Measurements from ENCODE around the gene LDLRAD4.

Gene LDLRAD4

GRCh38 chr18:13572721-13573120 is 354.2 kb downstream of the LDLRAD4 start:
- H3K9me3 ChIP-seq (ENCODE audit: low read depth, low read length) = no peaks in the 10 kb centered on the region
- TF ChIP-seq EZH2 (IDR thresholded peaks at IDR 0.05) = no peak
- TF ChIP-seq POLR2AphosphoS5 (IDR thresholded peaks at IDR 0.05; ENCODE audit: borderline replicate concordance, low read depth, low read length) = no peak
- TF ChIP-seq FOXP2 (optimal IDR thresholded peaks at IDR 0.05; ENCODE audit: control extremely low read depth, extremely low read length, insufficient read depth) = no peak
- no peak overlapping the region for H3K4me3 ChIP-seq
- H3K27ac ChIP-seq = no peak overlapping the region
- DNase-seq (ENCODE audit: low read depth, low spot score) = no peak
- H3K9ac ChIP-seq (ENCODE audit: insufficient read length) = no peak overlapping the region
- H3K36me3 ChIP-seq (ENCODE audit: insufficient read depth, low read length) = no peaks in the 10 kb centered on the region

GRCh38 chr18:13573750-13574149 is 355.2 kb downstream of the LDLRAD4 start:
- no peak overlapping the region for H3K27ac ChIP-seq
- H3K9ac ChIP-seq (ENCODE audit: insufficient read length) = no peak overlapping the region
- no peaks in the 10 kb centered on the region for H3K36me3 ChIP-seq (ENCODE audit: insufficient read depth, low read length)
- no peak for DNase-seq (ENCODE audit: low read depth, low spot score)
- H3K9me3 ChIP-seq (ENCODE audit: low read depth, low read length) = no peaks in the 10 kb centered on the region
- no peak overlapping the region for H3K4me3 ChIP-seq
- no peak for TF ChIP-seq FOXP2 (optimal IDR thresholded peaks at IDR 0.05; ENCODE audit: control extremely low read depth, extremely low read length, insufficient read depth)
- no peak for TF ChIP-seq POLR2AphosphoS5 (IDR thresholded peaks at IDR 0.05; ENCODE audit: borderline replicate concordance, low read depth, low read length)
- no peak for TF ChIP-seq EZH2 (IDR thresholded peaks at IDR 0.05)

GRCh38 chr18:13574355-13574754 is 355.8 kb downstream of the LDLRAD4 start:
- Histone ChIP-seq H3K27ac (no peak overlapping the region), H3K36me3 (ENCODE audit: insufficient read depth, low read length) (no peaks in the 10 kb centered on the region), H3K9me3 (ENCODE audit: low read depth, low read length) (no peaks in the 10 kb centered on the region), H3K9ac (ENCODE audit: insufficient read length) (no peak overlapping the region), H3K4me3 (no peak overlapping the region)
- TF ChIP-seq EZH2 (IDR thresholded peaks at IDR 0.05) = no peak
- no peak for TF ChIP-seq FOXP2 (optimal IDR thresholded peaks at IDR 0.05; ENCODE audit: control extremely low read depth, extremely low read length, insufficient read depth)
- no peak for TF ChIP-seq POLR2AphosphoS5 (IDR thresholded peaks at IDR 0.05; ENCODE audit: borderline replicate concordance, low read depth, low read length)
- DNase-seq (ENCODE audit: low read depth, low spot score) = no peak

GRCh38 chr18:13574761-13575160 is 356.2 kb downstream of the LDLRAD4 start:
- H3K9me3 ChIP-seq (ENCODE audit: low read depth, low read length) = no peaks in the 10 kb centered on the region
- no peaks in the 10 kb centered on the region for H3K36me3 ChIP-seq (ENCODE audit: insufficient read depth, low read length)
- no peak overlapping the region for H3K27ac ChIP-seq
- TF ChIP-seq EZH2 (IDR thresholded peaks at IDR 0.05) (no peak), FOXP2 (optimal IDR thresholded peaks at IDR 0.05; ENCODE audit: control extremely low read depth, extremely low read length, insufficient read depth) (no peak), POLR2AphosphoS5 (IDR thresholded peaks at IDR 0.05; ENCODE audit: borderline replicate concordance, low read depth, low read length) (no peak)
- H3K4me3 ChIP-seq = no peak overlapping the region
- H3K9ac ChIP-seq (ENCODE audit: insufficient read length) = no peak overlapping the region
- no peak for DNase-seq (ENCODE audit: low read depth, low spot score)

GRCh38 chr18:13576598-13576997 is 358.0 kb downstream of the LDLRAD4 start:
- TF ChIP-seq POLR2AphosphoS5 (IDR thresholded peaks at IDR 0.05; ENCODE audit: borderline replicate concordance, low read depth, low read length) (no peak), FOXP2 (optimal IDR thresholded peaks at IDR 0.05; ENCODE audit: control extremely low read depth, extremely low read length, insufficient read depth) (no peak), EZH2 (IDR thresholded peaks at IDR 0.05) (no peak)
- H3K27ac ChIP-seq = no peak overlapping the region
- no peak overlapping the region for H3K9ac ChIP-seq (ENCODE audit: insufficient read length)
- H3K9me3 ChIP-seq (ENCODE audit: low read depth, low read length) = no peaks in the 10 kb centered on the region
- H3K36me3 ChIP-seq (ENCODE audit: insufficient read depth, low read length) = no peaks in the 10 kb centered on the region
- DNase-seq (ENCODE audit: low read depth, low spot score) = no peak
- H3K4me3 ChIP-seq = no peak overlapping the region

GRCh38 chr18:13577091-13577697 is 358.6 kb downstream of the LDLRAD4 start:
- Histone ChIP-seq H3K36me3 (ENCODE audit: insufficient read depth, low read length) (no peaks in the 10 kb centered on the region), H3K27ac (no peak overlapping the region), H3K9ac (ENCODE audit: insufficient read length) (no peak overlapping the region), H3K9me3 (ENCODE audit: low read depth, low read length) (no peaks in the 10 kb centered on the region), H3K4me3 (no peak overlapping the region)
- no peak for DNase-seq (ENCODE audit: low read depth, low spot score)
- TF ChIP-seq POLR2AphosphoS5 (IDR thresholded peaks at IDR 0.05; ENCODE audit: borderline replicate concordance, low read depth, low read length) = no peak
- TF ChIP-seq EZH2 (IDR thresholded peaks at IDR 0.05) = no peak
- TF ChIP-seq FOXP2 (optimal IDR thresholded peaks at IDR 0.05; ENCODE audit: control extremely low read depth, extremely low read length, insufficient read depth) = no peak

GRCh38 chr18:13577781-13578180 is 359.2 kb downstream of the LDLRAD4 start:
- TF ChIP-seq FOXP2 (optimal IDR thresholded peaks at IDR 0.05; ENCODE audit: control extremely low read depth, extremely low read length, insufficient read depth) (no peak), POLR2AphosphoS5 (IDR thresholded peaks at IDR 0.05; ENCODE audit: borderline replicate concordance, low read depth, low read length) (no peak), EZH2 (IDR thresholded peaks at IDR 0.05) (no peak)
- H3K36me3 ChIP-seq (ENCODE audit: insufficient read depth, low read length) = no peaks in the 10 kb centered on the region
- no peak for DNase-seq (ENCODE audit: low read depth, low spot score)
- H3K27ac ChIP-seq = no peak overlapping the region
- H3K4me3 ChIP-seq = no peak overlapping the region
- H3K9ac ChIP-seq (ENCODE audit: insufficient read length) = no peak overlapping the region
- no peaks in the 10 kb centered on the region for H3K9me3 ChIP-seq (ENCODE audit: low read depth, low read length)

- Histone ChIP-seq H3K9ac (ENCODE audit: insufficient read length) (no peak overlapping the region), H3K9me3 (ENCODE audit: low read depth, low read length) (no peaks in the 10 kb centered on the region), H3K36me3 (ENCODE audit: insufficient read depth, low read length) (no peaks in the 10 kb centered on the region), H3K27ac (no peak overlapping the region), H3K4me3 (no peak overlapping the region)
- DNase-seq (ENCODE audit: low read depth, low spot score) = no peak
- TF ChIP-seq POLR2AphosphoS5 (IDR thresholded peaks at IDR 0.05; ENCODE audit: borderline replicate concordance, low read depth, low read length) = no peak
- no peak for TF ChIP-seq FOXP2 (optimal IDR thresholded peaks at IDR 0.05; ENCODE audit: control extremely low read depth, extremely low read length, insufficient read depth)
- no peak for TF ChIP-seq EZH2 (IDR thresholded peaks at IDR 0.05)
Observed at GRCh38 chr18:13578400-13578799, 359.8 kb downstream of the LDLRAD4 start.

GRCh38 chr18:13579874-13580273 is 361.3 kb downstream of the LDLRAD4 start:
- TF ChIP-seq POLR2AphosphoS5 (IDR thresholded peaks at IDR 0.05; ENCODE audit: borderline replicate concordance, low read depth, low read length) (no peak), FOXP2 (optimal IDR thresholded peaks at IDR 0.05; ENCODE audit: control extremely low read depth, extremely low read length, insufficient read depth) (no peak), EZH2 (IDR thresholded peaks at IDR 0.05) (no peak)

More at GRCh38 chr18:13579874-13580273, 361.3 kb downstream of the LDLRAD4 start:
- Histone ChIP-seq H3K36me3 (ENCODE audit: insufficient read depth, low read length) (no peaks in the 10 kb centered on the region), H3K4me3 (no peak overlapping the region), H3K27ac (no peak overlapping the region), H3K9me3 (ENCODE audit: low read depth, low read length) (no peaks in the 10 kb centered on the region), H3K9ac (ENCODE audit: insufficient read length) (no peak overlapping the region)
- DNase-seq (ENCODE audit: low read depth, low spot score) = no peak

Data from SK-N-MC (cell line).